Esophagus (tissue), 2 donors: ENCODE results near the gene ADAMTSL3. TPM values are rescaled to one million over a fixed set of nuclear protein-coding genes. Genes with fewer than 3 reads are reported as not detected.

Experiments used
- H3K27ac ChIP-seq, 2 donors: one replicate each; pipeline ENCODE4 v1.5.1; 2013; ENCODE audit warnings: low read depth in 2 of 2, mild to moderate bottlenecking in 2 of 2, inconsistent platforms in 1 of 2, low read length in 1 of 2, moderate library complexity in 1 of 2
- H3K27me3 ChIP-seq, 2 donors: one replicate each; pipeline ENCODE4 v1.6.1; 2013; ENCODE audit warnings: low read length in 2 of 2, control low read depth in 1 of 2, mild to moderate bottlenecking in 1 of 2; ENCODE audit not compliant: insufficient read depth in 2 of 2, control insufficient read depth in 1 of 2
- H3K36me3 ChIP-seq, 2 donors: one replicate each; pipeline ENCODE4 v1.6.1; 2013; ENCODE audit warnings: low read length in 1 of 2; ENCODE audit not compliant: control insufficient read depth in 2 of 2, insufficient read depth in 2 of 2
- H3K4me1 ChIP-seq, 2 donors: one replicate each; pipeline ENCODE4 v1.6.1; 2013; ENCODE audit warnings: low read length in 1 of 2; ENCODE audit not compliant: control insufficient read depth in 2 of 2, insufficient read depth in 2 of 2
- H3K4me3 ChIP-seq, 2 donors: one replicate each; pipeline ENCODE4 v1.5.1; 2013; ENCODE audit warnings: low read length in 2 of 2, mild to moderate bottlenecking in 2 of 2, low read depth in 1 of 2, moderate library complexity in 1 of 2
- H3K9me3 ChIP-seq, 2 donors: one replicate each; pipeline ENCODE4 v1.6.1; 2013; ENCODE audit warnings: mild to moderate bottlenecking in 2 of 2, low read depth in 1 of 2, low read length in 1 of 2, moderate library complexity in 1 of 2; ENCODE audit not compliant: control insufficient read depth in 2 of 2, insufficient read depth in 1 of 2
- WGBS, 2 donors: extraction: QIAGEN DNeasy Blood & Tissue Kit; methylation state at CpG; one replicate each; pipeline ENCODE4 v1.1.7; 2013; 5-methylcytosine and 5-hydroxymethylcytosine counted together
- polyA plus RNA-seq, 2 donors: library from polyadenylated mRNA; stranded (reverse); fragments of 200-250 nt; gene quantifications; one replicate each; pipeline ENCODE4 v1.2.3, GENCODE V29; 2013
- donor health status: healthy with polysubstance abuse.
- donor health status: Bipolar disorder and iron deficiency.

ADAMTSL3 gene
- polyA plus RNA-seq, 2 donors = 0.18 TPM

DNA sequence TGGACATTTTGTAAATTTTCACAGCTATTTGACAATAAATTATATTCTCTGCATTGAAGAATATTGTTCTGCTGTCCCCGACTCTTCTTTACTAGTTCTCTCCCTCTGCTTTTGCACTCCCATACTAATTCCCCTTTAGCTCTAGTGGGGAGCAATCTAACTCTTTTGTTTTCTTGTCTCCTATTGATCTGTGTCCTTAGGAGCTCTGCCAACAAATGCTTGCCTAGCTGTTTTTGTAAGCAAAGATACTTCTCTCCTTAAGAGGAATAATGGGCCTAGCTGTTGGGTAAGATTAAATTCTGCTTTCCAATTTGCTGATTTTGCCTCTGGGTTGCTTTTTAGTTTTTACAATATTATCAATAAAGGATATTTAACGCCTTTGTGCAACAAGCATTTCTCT is 17.7 kb downstream of the ADAMTSL3 start:
- H3K36me3 ChIP-seq = no peaks in the 10 kb centered on the region

DNA sequence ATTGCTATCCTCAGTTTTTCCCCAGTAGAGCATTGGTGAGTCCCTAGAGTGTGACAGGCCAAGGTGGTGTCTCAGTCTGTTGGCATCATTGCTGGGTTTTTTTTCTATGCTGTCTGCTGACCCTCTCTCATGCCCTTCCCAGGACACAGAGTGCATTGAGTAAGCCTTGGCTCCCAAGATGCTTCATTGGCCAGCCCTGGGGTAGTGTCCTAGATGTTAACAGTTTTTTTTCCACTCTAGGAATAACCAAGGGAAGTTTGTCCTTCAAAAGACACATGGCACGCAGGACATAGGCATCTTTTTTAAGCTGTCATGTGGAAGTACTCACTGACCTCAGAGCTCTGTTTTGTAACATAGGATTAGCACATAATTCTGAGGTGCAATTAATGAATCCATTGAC is 19.5 kb downstream of the ADAMTSL3 start:
- Histone ChIP-seq H3K9me3 (no peaks in the 10 kb centered on the region), H3K36me3 (no peaks in the 10 kb centered on the region), H3K4me3 (no peak overlapping the region), H3K27ac (no peak overlapping the region), H3K27me3 (no peaks in the 10 kb centered on the region), H3K4me1 (no peaks in the 10 kb centered on the region)
- WGBS, 2 donors = 82 to 88% methylated on average over 1 of the region's 1 CpG

More for the DNA sequence above, 17.7 kb downstream of the ADAMTSL3 start:
- Histone ChIP-seq H3K4me3 (no peak overlapping the region), H3K9me3 (no peaks in the 10 kb centered on the region), H3K27ac (no peak overlapping the region), H3K4me1 (no peaks in the 10 kb centered on the region), H3K27me3 (no peaks in the 10 kb centered on the region)
- WGBS, 2 donors = 80 to 81% methylated on average over 2 of the region's 2 CpGs

DNA sequence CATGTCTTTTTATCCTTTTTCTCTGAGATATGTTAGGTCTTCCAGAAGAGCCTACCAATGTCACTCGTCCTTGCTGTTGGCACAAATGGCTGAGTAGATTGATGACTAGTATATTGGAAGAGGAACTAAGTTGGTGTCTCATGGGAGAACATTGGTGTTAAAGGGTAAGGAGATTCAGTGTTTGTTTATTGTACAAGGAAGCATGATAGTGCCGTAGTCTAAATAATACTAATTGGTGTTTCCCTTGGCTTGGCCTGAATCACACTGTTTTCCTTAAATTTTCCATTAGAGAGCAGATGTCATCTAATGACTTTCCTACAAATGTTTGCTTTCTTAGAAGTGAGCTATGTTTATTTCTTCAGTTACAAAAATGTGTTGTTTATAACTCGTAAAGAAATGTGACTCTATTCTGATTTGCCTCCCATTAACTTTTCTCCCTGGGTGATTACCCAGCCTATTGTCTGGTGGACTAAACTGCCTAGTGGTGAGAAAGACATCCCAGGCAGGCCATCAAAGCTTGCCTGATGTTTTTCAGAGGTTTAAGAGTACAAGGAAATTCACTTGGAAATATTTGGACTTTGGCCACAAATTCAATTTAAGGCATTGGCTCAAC is 28.7 kb downstream of the ADAMTSL3 start:
- Histone ChIP-seq H3K27me3 (no peaks in the 10 kb centered on the region), H3K4me3 (no peak overlapping the region), H3K27ac (no peak overlapping the region), H3K9me3 (no peaks in the 10 kb centered on the region), H3K36me3 (no peaks in the 10 kb centered on the region), H3K4me1 (no peaks in the 10 kb centered on the region)
- 51 to 59% methylated on average over 3 of the region's 3 CpGs for WGBS, 2 donors

DNA sequence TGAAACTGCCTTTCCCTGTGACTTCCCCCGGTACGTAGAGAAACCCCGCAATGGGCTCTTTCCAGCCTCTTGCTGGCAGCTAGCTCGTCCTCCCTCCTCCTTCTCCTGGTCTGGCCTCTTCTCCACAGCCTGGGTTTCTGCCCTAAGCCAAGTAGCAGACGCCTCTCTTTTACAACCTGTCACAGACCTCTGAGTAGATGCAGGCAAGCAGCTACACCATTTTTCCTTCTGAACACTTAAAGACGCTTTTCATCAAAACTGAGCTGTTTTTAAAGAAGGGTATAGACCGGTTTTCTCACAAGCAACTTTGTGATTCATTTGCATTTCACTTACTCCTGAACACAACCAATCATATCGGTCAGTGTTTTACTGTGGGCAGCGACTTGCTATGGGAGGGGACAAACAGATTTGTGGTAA is 32.0 kb downstream of the ADAMTSL3 start:
- no peaks in the 10 kb centered on the region for H3K27me3 ChIP-seq
- no peaks in the 10 kb centered on the region for H3K4me1 ChIP-seq
- H3K4me3 ChIP-seq = no peak overlapping the region
- no peaks in the 10 kb centered on the region for H3K36me3 ChIP-seq
- H3K27ac ChIP-seq = no peak overlapping the region
- H3K9me3 ChIP-seq = no peaks in the 10 kb centered on the region
- WGBS, 2 donors = 71 to 73% methylated on average over 9 of the region's 9 CpGs

DNA sequence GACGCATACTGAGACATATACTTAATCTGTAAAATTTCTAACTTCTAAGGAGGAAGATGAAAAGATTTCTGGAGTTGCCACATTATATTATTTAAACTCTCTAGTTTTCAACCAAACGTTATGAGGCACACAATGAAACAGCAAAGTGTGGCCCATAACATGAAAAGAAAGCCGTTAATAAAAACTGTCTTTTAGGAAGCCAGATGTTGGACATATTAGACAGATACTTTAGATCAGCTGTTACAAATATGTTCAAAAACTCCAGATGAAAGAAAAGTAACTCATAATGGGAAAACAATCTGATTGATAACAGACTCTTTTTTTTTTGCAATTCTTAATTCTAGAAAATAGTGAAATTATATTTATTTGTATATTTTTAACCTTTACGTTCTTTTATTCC is 34.3 kb downstream of the ADAMTSL3 start:
- H3K27me3 ChIP-seq = no peaks in the 10 kb centered on the region
- 79 to 80% methylated on average over 4 of the region's 4 CpGs for WGBS, 2 donors

DNA sequence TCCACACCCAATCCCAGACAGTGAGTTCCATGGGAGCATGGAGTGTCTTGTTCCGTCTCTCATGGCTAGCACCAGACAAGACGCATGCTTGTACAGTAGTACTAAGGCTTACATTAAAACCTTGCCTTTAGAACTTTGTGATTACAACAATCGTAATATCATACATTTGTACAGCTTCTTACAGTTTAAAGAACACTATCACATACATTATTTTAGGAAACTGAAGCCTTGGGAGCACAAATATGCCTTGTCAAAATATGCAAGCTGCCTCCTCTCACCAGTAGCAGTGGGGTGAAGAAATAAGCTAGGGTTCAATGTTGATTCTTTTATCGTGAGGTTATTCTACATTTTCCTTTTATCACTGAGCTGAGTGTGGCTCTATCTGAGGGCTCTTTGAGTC is 36.8 kb downstream of the ADAMTSL3 start:
- WGBS, 2 donors = 83 to 89% methylated on average over 4 of the region's 4 CpGs
- Histone ChIP-seq H3K27ac (no peak overlapping the region), H3K36me3 (no peaks in the 10 kb centered on the region), H3K4me1 (no peaks in the 10 kb centered on the region), H3K4me3 (no peak overlapping the region), H3K27me3 (no peaks in the 10 kb centered on the region), H3K9me3 (no peaks in the 10 kb centered on the region)

More for the DNA sequence above, 34.3 kb downstream of the ADAMTSL3 start:
- no peak overlapping the region for H3K4me3 ChIP-seq
- H3K4me1 ChIP-seq = no peaks in the 10 kb centered on the region
- H3K36me3 ChIP-seq = no peaks in the 10 kb centered on the region
- no peak overlapping the region for H3K27ac ChIP-seq
- no peaks in the 10 kb centered on the region for H3K9me3 ChIP-seq

DNA sequence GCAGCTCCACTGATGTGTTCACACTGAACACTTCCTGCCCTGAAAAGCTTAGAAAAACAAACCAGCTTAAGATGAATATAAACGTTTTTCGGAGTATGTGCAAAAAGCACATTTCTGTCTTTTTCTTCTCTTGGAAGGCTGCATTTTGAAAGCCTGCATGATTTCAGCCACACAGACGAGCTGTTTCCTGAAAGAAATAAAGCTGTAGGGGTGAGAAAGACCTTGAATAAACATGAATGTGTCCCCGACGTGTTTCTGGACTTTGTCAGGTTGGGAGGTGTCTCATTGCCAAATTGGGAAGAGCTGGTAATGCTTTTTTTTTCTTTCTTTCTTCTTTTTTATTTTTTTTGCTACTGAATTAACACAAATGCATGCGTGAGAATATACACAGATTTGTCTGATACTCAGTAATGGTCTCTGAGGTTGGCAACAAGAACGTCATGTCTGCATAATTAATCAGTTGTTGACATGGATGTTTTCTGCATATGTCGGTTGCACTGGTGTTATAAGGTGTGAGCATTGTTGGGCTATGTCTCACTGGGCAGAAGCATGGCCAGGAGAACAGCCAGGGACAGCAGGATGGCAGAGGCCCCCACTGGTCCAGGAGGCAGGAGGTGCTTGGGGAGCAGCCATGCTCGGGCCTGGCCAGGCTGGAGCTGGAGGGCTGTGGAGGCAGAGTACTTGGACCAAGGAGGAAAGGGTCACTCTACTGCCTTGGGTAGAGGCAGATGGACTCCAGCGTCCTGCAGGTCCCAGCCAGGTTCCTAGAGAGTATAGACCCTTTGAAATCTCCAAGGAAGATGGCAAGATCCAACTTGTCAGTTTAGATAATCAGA is 39.0 kb downstream of the ADAMTSL3 start:
- H3K4me3 ChIP-seq = no peak overlapping the region
- no peaks in the 10 kb centered on the region for H3K36me3 ChIP-seq
- no peak overlapping the region for H3K27ac ChIP-seq
- H3K4me1 ChIP-seq = no peaks in the 10 kb centered on the region
- 48 to 52% methylated on average over 10 of the region's 10 CpGs for WGBS, 2 donors
- H3K27me3 ChIP-seq = no peaks in the 10 kb centered on the region
- no peaks in the 10 kb centered on the region for H3K9me3 ChIP-seq

DNA sequence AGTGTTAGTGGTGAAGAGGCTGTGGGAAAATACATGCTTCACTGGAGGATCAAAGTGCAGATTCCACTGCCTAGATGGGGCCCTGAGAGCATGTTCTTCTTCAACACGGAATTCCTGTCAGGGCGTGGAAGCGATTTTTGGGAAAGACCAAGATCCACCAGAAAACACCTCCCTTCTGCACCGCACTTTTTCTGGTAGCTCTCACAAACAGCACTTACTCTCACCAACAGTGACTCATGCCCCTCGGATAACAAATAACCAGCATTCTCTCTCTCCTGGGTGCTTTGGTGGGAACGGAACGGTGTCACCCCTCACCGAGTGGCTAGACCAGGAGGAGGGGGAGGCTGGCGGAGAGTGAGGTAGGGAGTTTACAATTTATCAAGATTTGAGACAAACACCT is 40.1 kb downstream of the ADAMTSL3 start:
- Histone ChIP-seq H3K27ac (no peak overlapping the region), H3K4me1 (no peaks in the 10 kb centered on the region), H3K27me3 (no peaks in the 10 kb centered on the region), H3K4me3 (no peak overlapping the region), H3K9me3 (peaks cover 0 to 2% of the 10 kb centered on the region in 2 donors), H3K36me3 (no peaks in the 10 kb centered on the region)
- WGBS, 2 donors = 55 to 64% methylated on average over 9 of the region's 9 CpGs

DNA sequence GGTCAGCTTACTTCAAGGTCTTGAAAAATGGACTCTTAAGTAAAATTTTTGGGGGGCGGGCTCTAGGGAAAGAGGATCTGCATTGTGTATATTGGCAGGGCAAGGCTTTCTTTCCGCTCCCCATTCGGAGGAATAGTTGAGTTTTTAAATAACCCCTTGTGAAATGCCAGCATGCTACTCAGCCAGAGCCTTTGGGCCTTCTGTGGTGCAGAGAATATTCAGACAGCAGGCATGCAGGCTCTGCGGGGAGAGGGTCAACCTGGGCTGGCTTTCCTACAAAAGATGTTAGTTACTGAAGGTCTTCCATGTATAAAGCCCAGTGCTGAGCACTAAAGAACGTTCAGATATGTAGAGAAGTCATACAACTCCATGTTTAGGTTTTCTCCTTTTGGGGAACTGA is 40.6 kb downstream of the ADAMTSL3 start:
- Histone ChIP-seq H3K4me3 (no peak overlapping the region), H3K27ac (no peak overlapping the region), H3K4me1 (no peaks in the 10 kb centered on the region), H3K36me3 (no peaks in the 10 kb centered on the region), H3K9me3 (peaks cover 0 to 2% of the 10 kb centered on the region in 2 donors), H3K27me3 (no peaks in the 10 kb centered on the region)
- WGBS, 2 donors = 68 to 70% methylated on average over 5 of the region's 5 CpGs

DNA sequence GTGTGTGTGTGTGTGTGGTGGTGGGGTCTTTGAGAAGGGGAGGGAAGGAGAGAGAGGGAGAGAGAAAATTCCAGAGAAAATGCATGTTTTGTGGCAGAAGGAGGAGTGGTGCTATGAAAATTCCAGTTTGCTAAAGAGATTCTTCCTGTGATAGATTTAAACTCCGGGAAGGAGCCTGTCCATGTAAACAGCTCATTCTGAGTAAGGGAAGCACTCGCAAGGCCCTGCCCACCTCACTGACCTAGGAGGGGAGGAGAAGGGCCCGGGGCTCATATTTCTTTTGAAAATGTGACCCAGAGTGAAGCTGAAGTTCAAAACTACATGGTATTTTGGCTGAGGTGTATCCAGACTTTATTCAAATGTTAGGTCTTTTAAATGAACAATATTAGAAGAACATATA is 41.3 kb downstream of the ADAMTSL3 start:
- Histone ChIP-seq H3K4me3 (no peak overlapping the region), H3K27me3 (no peaks in the 10 kb centered on the region), H3K36me3 (no peaks in the 10 kb centered on the region), H3K27ac (no peak overlapping the region), H3K9me3 (peaks cover 0 to 2% of the 10 kb centered on the region in 2 donors), H3K4me1 (no peaks in the 10 kb centered on the region)
- 30 to 50% methylated on average over 3 of the region's 3 CpGs for WGBS, 2 donors
